ENCODE measurements around the gene HNRNPH2.

Gene HNRNPH2

GRCh38 chrX:101449279-101449678 lies 41.3 kb downstream of the HNRNPH2 start:
- no peak for DNase-seq (ENCODE audit: low spot score)
- in situ Hi-C loops (cut with MboI; ENCODE audit: low pct_unique_long_range_greater_than_20kb, low sequenced_read_pairs, unreplicated experiment), result no loop called here
- no peak for TF ChIP-seq CTCF (IDR thresholded peaks at IDR 0.05; ENCODE audit: extremely low read depth, insufficient read depth, missing control alignments)

GRCh38 chrX:101450085-101450484 lies 42.1 kb downstream of the HNRNPH2 start:
- DNase-seq (ENCODE audit: low spot score), result no peak
- in situ Hi-C loops (cut with MboI; ENCODE audit: low pct_unique_long_range_greater_than_20kb, low sequenced_read_pairs, unreplicated experiment), result no loop called here

GRCh38 chrX:101450961-101451360 lies 42.9 kb downstream of the HNRNPH2 start:
- in situ Hi-C loops (cut with MboI; ENCODE audit: low pct_unique_long_range_greater_than_20kb, low sequenced_read_pairs, unreplicated experiment), result no loop called here
- TF ChIP-seq CTCF (IDR thresholded peaks at IDR 0.05; ENCODE audit: extremely low read depth, insufficient read depth, missing control alignments), result no peak
- DNase-seq (ENCODE audit: low spot score), result no peak

More at GRCh38 chrX:101450085-101450484, 42.1 kb downstream of the HNRNPH2 start:
- no peak for TF ChIP-seq CTCF (IDR thresholded peaks at IDR 0.05; ENCODE audit: extremely low read depth, insufficient read depth, missing control alignments)

GRCh38 chrX:101452056-101452455 lies 44.0 kb downstream of the HNRNPH2 start:
- DNase-seq (ENCODE audit: low spot score), result no peak
- in situ Hi-C loops (cut with MboI; ENCODE audit: low pct_unique_long_range_greater_than_20kb, low sequenced_read_pairs, unreplicated experiment), result no loop called here
- TF ChIP-seq CTCF (IDR thresholded peaks at IDR 0.05; ENCODE audit: extremely low read depth, insufficient read depth, missing control alignments), result no peak

- no peak for TF ChIP-seq CTCF (IDR thresholded peaks at IDR 0.05; ENCODE audit: extremely low read depth, insufficient read depth, missing control alignments)
- in situ Hi-C loops (cut with MboI; ENCODE audit: low pct_unique_long_range_greater_than_20kb, low sequenced_read_pairs, unreplicated experiment), result no loop called here
- no peak for DNase-seq (ENCODE audit: low spot score)
Observed at GRCh38 chrX:101460669-101461068, 52.6 kb downstream of the HNRNPH2 start.

GRCh38 chrX:101462892-101463291 lies 54.9 kb downstream of the HNRNPH2 start:
- DNase-seq (ENCODE audit: low spot score), result peak; percentile 35
- in situ Hi-C loops (cut with MboI; ENCODE audit: low pct_unique_long_range_greater_than_20kb, low sequenced_read_pairs, unreplicated experiment), result no loop called here
- TF ChIP-seq CTCF (IDR thresholded peaks at IDR 0.05; ENCODE audit: extremely low read depth, insufficient read depth, missing control alignments), result peak; percentile 44

Data from GM13977 (cell line).